Activated CD4-positive, CD25-positive, alpha-beta regulatory T cell treated with anti-CD3 and anti-CD28 coated beads, Interleukin-2, amount 50 U/mL, for 16 hours (primary cell): ENCODE measurements around the gene LAYN.
A peak's percentile ranks its signal among the peaks of the same experiment; 100 is the strongest.

ENCODE experiments used
- DNase-seq: peaks from one replicate; pipeline ENCODE4 v3.0.0-alpha.2; 2020; ENCODE audit warnings: low read depth, low spot score

Gene LAYN

DNA sequence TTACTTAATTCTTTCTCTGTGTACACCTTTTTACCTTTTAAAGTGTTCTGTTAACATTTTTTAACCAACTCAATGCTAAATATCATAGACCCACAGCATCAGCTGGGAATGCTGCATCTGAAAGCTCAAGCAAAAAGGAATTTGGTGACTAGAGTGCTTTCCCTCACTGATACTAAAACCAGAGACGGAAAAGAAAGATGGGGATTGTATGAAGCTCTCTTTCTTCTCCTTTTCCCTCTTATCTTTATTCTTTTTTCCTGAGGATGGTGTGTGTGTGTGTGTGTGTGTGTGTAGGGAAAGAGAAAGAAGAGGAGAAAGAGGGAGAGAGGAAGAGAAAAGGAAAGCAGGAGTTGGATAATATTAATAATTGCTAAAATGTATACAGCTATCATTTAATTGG, 57.6 kb downstream of the LAYN start:
- no peak for DNase-seq

DNA sequence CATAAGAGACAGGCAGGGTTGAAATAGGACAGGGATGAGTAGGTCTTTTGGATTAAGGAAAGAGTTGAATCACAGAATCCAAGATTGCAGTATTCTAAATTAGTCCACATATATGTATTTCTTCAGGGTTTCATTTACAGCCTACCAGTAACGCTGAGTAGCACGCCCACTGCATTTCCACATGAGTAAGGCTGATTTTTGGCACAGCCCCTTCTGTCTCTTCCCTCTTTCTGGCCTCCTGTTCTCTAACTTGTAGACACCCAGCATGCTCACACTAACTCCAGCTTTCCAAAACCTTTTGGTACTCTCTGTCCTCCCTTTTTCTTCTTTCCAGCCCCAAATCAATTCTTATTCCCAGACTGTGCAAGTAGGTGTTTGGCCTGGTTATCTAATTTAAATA, 58.0 kb downstream of the LAYN start:
- DNase-seq, result no peak

DNA sequence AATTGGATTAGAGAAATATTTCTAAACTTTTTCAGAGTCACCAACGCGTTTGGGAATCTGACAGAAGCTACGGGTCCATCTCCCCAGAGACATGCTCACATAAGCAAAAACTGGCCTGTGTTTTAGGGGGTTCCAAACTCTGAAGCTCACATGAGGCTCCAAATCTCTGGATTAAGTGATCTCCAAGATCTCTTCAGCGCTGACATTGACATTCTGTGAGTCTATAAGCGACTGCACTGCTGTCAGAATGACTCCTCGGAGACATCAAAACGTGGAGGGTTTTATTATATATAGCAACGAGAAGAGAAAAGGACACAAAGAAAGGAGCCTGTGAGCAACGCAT, 61.1 kb downstream of the LAYN start:
- no peak for DNase-seq

DNA sequence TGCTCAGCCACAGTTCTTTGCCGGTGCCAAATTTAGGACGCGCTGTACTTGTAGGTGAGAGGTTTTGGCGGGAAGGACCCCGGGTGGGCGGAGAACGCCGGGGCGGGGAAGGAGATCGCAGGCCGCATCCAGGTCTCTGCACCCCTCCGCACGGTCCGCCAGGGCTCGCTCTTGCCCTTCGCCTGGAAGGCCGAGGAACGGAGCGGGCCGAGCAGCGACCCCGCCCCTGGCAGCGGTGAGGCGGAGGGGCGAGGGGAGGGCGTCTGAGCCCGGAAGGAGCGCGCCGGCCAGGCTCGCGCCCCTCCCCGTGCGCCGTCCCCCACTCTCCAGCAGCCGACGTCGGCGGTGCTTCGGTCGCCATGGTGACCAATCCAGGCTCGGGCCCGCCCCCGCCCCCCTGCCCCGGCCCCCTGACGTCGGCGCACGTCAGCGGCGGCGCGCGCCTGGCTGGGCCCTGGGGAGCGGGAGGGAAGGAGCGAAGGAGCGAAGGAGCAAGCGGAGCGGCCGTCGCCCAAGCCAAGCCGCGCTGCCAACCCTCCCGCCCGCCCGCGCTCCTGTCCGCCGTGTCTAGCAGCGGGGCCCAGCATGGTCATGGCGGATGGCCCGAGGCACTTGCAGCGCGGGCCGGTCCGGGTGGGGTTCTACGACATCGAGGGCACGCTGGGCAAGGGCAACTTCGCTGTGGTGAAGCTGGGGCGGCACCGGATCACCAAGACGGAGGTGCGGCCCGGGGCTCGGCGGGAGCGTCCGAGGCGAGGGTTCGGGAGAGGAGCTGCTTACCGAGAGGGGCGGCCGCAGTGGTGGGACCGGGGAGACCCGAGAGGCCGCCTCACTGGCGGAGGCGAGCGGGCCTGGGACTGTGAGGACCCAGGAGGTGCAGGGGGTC, 61.7 kb downstream of the LAYN start, which contains the start of gene SIK2:
Gene SIK2, plus strand, starts transcription at position 471 of the 886 bp plus-strand sequence. Its CDS starts 115 bp downstream, at position 586.
- peak; percentile 59 for DNase-seq

DNA sequence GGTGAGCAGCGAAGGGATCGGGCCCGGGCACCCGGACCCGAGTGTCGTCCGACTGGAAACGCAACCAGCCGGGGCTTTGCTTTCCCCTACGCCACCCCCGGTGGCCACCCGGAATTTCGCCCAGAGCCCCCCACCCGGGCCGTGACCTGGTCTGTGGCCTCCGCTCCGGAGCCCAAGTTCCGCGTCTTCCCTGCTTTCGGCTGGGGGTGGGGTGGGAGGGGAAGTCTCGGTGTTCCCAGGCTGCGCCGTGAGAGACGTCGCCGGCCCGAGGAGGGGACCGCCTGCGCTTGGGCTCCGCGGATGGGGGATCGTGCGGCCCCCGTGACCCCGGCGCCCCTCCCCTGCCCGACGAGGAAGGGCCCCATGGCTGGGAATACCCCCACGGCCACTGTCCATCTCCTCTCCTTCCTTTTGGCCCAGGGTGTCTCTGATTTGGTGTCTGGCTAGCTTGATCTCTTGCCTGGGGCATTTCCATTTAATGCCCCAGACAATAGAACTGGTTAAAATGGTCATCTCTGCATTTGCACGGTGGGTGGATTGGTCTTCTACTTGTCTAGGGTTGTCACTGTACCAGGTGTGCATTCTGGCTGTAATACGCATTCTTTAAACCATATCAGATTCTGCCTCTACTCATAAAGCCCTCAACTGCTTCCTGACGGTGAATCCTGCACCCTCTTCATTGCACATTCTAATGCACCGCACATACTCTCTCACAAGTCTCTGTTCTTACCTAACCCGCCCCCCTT, 62.5 kb downstream of the LAYN start:
- no peak for DNase-seq

DNA sequence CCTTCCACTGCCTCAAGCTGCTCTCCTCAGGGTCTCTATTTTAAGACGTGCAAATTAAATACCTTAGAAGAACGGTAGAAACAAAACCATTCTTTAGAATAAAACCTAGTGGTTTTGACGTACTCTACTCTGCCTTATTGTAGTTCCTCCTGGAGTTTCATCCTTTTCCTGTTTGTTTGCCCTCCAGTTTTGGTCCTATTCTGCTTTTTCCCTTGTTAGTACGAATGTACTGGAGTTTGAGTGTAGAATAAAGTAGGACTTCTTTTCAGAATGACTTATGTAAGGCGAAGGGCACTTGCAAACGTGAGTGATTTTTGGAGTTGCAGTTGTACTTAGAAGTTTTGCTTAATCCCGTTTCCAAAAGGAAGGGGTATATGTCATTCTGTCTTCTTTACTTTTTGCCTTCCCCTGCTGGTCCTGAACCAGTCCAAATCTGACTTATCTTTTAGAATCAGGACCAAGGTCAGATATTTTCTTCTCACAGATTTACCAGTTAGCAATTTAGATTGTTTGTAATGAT, 63.2 kb downstream of the LAYN start:
- no peak for DNase-seq

DNA sequence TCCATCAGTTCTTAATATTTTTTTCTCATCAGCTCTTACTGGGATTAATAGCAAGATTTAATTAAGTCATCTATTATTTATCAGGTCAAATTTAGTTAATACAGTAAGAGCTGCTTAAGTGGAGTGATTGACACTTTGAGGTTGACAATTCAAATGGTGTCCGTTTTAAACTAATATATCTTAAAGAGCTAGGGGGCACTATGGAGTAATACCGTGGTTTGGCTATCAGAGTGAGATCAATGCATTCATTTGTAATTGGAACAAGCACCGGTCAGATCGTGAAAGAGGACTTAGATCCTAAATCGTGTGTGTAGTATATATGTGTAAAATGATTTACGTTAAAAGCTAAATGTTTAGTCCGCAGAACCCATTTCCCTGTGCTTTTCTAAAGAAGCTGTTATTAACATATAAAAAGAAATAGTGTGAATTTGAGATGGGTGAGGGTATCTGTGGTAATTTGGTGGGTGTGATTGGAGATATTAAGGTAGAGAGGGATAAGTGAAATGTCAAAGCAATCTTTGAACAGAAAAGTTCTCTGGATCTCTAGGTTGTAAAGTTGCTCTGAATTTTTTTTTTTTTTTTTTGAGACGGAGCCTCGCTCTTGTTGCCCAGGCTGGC, 64.0 kb downstream of the LAYN start:
- no peak for DNase-seq

GRCh38 chr11:111605681-111606080, 65.2 kb downstream of the LAYN start:
- no peak for DNase-seq

DNA sequence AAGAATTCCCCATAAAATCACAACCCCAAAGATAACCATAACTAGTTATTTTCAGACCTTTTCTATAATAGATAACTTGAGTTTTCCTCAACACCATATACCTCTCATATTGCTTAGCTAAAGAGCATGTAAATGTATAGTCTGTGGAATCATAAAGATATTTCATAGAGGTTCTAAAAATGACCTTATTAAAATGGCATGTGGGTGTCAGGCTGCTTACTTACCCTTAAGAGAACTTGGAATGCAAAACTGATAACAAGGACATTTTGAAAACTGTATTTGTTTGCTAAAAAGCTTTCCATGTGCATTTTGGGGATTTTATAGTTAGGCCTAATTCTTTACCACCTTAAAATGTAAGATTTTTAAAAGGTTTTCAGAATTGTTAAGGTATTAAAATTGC, 66.5 kb downstream of the LAYN start:
- DNase-seq, result no peak

- no peak for DNase-seq
Measured at GRCh38 chr11:111607751-111608150, 67.2 kb downstream of the LAYN start.
